DMS 273 (cell line): ENCODE results near the gene SLC38A6.
A peak's percentile ranks its signal among the peaks of the same experiment; 100 is the strongest.

ENCODE experiments used
- DNase-seq: peaks from one replicate; lab custom pipeline; 2025; ENCODE audit not compliant: unreplicated experiment; lab: John Stamatoyannopoulos, UW

The SLC38A6 gene

GRCh38 chr14:60980811-60981632 lies at the start of gene SLC38A6, which contains the start of gene TRMT5:
TSS of gene SLC38A6 (plus strand) at chr14:60981245. CDS start at chr14:60981278, 33 bp downstream.
TSS of gene TRMT5 (minus strand) at chr14:60981079. CDS start at chr14:60980973, 106 bp downstream.
- DNase-seq, result peak; percentile 97

- no peak for DNase-seq
Observed at GRCh38 chr14:60933920-60934655, 47.0 kb upstream of the SLC38A6 start.

- DNase-seq, result no peak
Observed at GRCh38 chr14:60935319-60935718, 45.7 kb upstream of the SLC38A6 start.

- peak; percentile 50 for DNase-seq
Observed at GRCh38 chr14:60943637-60944032, 37.4 kb upstream of the SLC38A6 start.

DNA sequence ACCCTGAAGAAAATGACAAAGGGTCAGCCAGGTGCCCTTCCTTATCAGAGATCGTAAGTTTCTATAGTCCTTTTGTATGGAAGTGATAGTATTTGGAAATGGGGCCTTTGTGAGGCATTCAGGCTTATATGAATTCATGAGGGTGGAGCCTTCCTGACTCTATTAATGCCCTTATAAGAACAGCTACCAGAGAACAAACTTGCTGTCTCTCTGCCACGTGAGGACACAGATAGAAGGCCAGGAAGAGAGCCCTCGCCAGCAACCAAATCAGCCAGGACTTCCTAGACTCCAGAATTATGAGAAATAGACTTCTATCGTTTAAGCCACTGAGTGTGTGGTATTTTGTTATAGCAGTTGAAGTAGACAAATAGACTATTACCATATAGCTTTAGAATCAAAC lies 36.8 kb upstream of the SLC38A6 start:
- peak; percentile 55 for DNase-seq

GRCh38 chr14:60945984-60946383 lies 35.1 kb upstream of the SLC38A6 start:
- no peak for DNase-seq

DNA sequence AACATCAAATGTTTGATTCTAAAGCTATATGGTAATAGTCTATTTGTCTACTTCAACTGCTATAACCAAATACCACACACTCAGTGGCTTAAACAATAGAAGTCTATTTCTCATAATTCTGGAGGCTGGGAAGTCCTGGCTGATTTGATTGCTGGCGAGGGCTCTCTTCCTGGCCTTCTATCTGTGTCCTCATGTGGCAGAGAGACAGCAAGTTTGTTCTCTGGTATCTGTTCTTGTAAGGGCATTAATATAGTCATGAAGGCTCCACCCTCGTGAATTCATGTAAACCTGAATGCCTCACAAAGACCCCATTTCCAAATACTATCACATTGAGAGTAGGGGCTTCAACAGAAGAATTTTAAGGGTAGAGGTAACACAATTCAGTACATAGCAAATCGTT lies 34.3 kb upstream of the SLC38A6 start:
- no peak for DNase-seq

- no peak for DNase-seq
Observed at GRCh38 chr14:60951776-60952435, 29.1 kb upstream of the SLC38A6 start.

GRCh38 chr14:60956202-60956601 lies 24.8 kb upstream of the SLC38A6 start:
- DNase-seq, result no peak

- DNase-seq, result no peak
Observed at GRCh38 chr14:60956632-60957031, 24.4 kb upstream of the SLC38A6 start.

DNA sequence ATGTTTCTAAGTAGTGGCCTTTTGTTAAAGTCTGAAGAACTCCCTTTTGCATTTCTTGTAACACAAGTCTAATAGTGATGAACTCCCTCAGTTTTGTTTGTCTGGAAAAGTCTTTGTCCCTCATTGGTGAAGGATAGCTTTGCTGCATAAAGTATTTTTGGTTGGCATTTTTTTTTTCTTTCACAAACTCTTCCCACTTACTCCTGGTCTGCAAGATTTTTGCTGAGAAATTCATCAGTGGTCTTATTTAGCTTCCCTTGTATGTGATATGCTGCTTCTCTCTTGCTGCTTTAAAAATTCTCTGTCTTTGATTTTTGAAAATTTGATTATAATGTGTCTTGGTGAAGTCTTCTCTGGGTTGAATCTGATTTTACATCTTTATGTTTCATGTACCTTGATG lies 22.9 kb upstream of the SLC38A6 start:
- no peak for DNase-seq

GRCh38 chr14:60963761-60964160 lies 17.3 kb upstream of the SLC38A6 start:
- DNase-seq, result no peak

- DNase-seq, result no peak
Observed at GRCh38 chr14:60964904-60965303, 16.1 kb upstream of the SLC38A6 start.

DNA sequence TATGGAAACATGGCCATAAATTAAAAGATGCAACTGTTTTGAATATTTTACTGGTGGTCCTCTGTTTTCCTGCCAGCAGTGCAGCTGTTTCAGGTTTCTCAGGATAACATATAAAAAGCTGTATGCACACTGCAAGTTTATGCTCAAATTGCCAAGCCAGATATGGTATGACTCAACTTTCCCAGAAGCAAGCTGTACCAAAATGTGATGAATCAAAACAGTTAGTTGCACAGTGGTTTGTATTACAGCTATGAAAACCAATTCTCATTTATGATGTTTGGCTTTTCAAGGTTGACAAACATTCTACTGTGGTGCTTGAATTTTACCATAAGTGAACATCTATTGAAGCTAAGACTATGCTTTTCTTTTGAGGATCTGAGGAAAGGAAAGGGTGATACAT lies 15.6 kb upstream of the SLC38A6 start:
- DNase-seq, result no peak

- no peak for DNase-seq
Observed at GRCh38 chr14:60968099-60968498, 12.9 kb upstream of the SLC38A6 start.

- no peak for DNase-seq
Observed at GRCh38 chr14:60968671-60969070, 12.4 kb upstream of the SLC38A6 start.

DNA sequence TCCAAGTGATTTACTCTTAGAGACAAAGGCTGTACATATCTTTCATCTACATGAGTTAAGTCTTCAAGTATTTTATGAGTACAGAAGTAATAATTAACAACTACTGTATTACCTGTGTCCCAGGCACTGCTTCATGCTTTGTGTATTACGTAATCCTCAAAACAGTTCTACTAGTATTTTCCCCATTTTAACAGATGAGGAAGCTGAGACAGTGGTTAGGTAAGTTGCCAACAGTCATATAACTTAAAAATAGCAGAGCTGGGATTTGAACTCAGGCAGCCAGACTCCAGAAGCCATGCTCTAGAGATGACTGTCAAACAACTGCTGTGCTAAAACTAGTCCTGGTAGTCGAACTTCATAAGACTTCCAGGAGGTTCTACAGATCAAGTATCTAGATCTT lies 10.9 kb upstream of the SLC38A6 start:
- DNase-seq, result no peak

DNA sequence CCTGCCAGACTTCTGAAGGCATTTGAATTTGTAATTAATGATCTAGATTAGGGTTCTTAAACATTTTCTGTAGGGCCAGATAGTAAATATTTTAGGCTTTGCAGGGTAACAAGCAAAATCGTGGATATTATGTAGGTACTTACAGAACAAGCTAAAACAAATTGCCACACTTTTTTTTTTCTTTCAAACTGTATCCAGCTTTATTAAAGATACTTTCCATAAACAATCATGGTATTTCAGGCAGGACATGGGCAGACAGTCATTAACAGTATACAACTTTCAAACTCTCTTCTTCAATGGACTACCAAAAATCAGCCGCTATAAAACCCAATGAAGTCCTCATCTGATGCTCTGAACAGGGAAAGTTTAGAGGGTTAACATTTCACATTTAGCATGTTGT lies 9.8 kb upstream of the SLC38A6 start:
- no peak for DNase-seq

DNA sequence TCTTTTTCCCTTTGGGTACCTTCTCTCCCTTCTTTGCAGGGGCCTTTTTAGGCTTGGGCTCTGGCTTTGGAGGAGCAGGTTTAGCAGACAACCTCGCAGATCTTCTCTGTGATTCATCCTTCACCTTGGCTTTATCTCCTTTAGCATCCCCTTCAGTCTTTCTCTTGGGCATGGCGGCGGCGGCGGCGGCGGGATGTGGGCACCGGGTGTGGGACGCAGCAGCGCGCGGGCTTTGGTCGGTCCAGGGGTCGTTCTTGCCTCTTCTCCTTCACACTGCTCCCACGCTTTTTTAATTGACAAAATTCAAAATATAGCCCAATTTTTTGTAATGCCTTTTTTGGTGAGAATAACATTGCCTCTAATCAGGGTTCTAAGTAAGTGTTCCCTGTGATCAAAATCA lies 8.8 kb upstream of the SLC38A6 start:
- no peak for DNase-seq

DNA sequence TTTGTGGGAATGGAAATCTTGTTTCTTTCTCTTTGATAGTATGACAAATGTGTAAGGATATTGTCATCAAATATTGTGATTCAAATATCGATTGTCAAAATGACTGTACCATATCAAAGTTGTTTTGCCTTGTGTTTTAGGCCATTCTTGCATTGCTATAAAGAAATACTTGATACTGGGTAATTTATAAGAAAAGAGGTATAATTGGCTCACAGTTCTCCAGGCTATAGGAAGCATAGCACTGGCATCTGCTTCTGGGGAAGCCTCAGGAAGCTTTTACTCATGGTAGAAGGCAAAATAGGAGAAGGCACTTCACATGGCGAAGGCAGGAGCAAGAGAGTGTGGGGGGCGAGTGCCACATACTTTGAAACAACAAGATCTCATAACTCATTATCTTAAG lies 8.0 kb upstream of the SLC38A6 start:
- DNase-seq, result no peak

DNA sequence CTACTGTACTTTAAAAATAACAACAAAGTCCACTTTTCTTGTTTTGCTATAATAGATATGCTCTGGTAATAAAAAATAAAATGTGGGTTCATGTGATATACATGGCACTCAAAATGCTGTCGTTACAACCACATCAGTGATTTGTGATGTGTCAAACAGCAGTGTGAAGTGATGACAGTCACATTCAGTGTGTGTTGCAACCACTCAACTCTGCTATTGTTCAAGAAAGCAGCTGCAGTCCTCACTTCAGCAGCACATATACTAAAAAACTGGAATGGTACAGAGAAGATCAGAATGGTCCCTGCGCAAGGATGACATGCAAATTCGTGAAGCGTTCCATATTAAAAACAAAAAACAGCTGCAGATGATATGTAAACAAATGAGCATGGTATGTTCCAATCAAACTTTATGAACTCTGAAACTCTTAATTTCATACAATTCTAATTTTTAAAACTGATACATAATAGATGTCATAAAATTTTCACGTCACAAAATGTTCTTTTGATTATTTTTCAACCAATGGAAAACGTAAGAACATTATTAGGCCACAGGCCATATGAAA lies 6.9 kb upstream of the SLC38A6 start:
- DNase-seq, result no peak
